ENCODE measurements around the gene ARPC4. TPM values are rescaled to one million over a fixed set of nuclear protein-coding genes. Genes with fewer than 3 reads are reported as not detected.

ARPC4 gene
- total and polyA plus RNA-seq, 8 donors = 45.5 to 180 (median 123) TPM

- H3K27ac ChIP-seq = no peak overlapping the region
- 91 to 100% (median 97%) methylated on average over 3 to 14 of the region's 14 CpGs for WGBS, 5 donors
- DNase-seq = no peak
- H3K27me3 ChIP-seq = no peaks in the 10 kb centered on the region
- intact Hi-C loops (cut with DNase I; ENCODE audit: low total_unique reads) = no loop called here
- peaks cover 52 to 100% (median 98%) of the 10 kb centered on the region in 4 donors for H3K36me3 ChIP-seq
- no peaks in the 10 kb centered on the region for H3K9me3 ChIP-seq
- TF ChIP-seq CTCF (IDR thresholded peaks at IDR 0.05) (no peak), POLR2A (IDR thresholded peaks at IDR 0.05) (no peak), EP300 (IDR thresholded peaks at IDR 0.05) (no peak), POLR2AphosphoS5 (IDR thresholded peaks at IDR 0.05) (no peak)
- H3K4me1 ChIP-seq = peaks cover 0 to 22% (median 4%) of the 10 kb centered on the region in 4 donors
- H3K4me3 ChIP-seq = no peak overlapping the region
These were observed 8.9 kb upstream of the ARPC4 start for GRCh38 chr3:9783954-9784353.

- TF ChIP-seq EP300 (IDR thresholded peaks at IDR 0.05) (no peak), CTCF (IDR thresholded peaks at IDR 0.05) (no peak), POLR2A (IDR thresholded peaks at IDR 0.05) (no peak), POLR2AphosphoS5 (IDR thresholded peaks at IDR 0.05) (no peak)
- H3K4me3 ChIP-seq = no peak overlapping the region
- H3K27ac ChIP-seq = no peak overlapping the region
- H3K36me3 ChIP-seq = peaks cover 62 to 100% (median 99%) of the 10 kb centered on the region in 4 donors
- H3K9me3 ChIP-seq = no peaks in the 10 kb centered on the region
- intact Hi-C loops (cut with DNase I; ENCODE audit: low total_unique reads) = no loop called here
- H3K27me3 ChIP-seq = no peaks in the 10 kb centered on the region
- WGBS, 5 donors = 95 to 98% (median 97%) methylated on average over 4 of the region's 4 CpGs
- DNase-seq = no peak
- peaks cover 0 to 15% (median 0%) of the 10 kb centered on the region in 4 donors for H3K4me1 ChIP-seq
These were observed 7.9 kb upstream of the ARPC4 start for GRCh38 chr3:9784965-9785364.

- no peak overlapping the region for H3K4me3 ChIP-seq
- peaks cover 0 to 14% (median 4%) of the 10 kb centered on the region in 4 donors for H3K4me1 ChIP-seq
- no peak for TF ChIP-seq POLR2AphosphoS5 (IDR thresholded peaks at IDR 0.05)
- no peak for TF ChIP-seq EP300 (IDR thresholded peaks at IDR 0.05)
- TF ChIP-seq CTCF (IDR thresholded peaks at IDR 0.05) = no peak
- TF ChIP-seq POLR2A (IDR thresholded peaks at IDR 0.05) = no peak
- H3K27ac ChIP-seq = no peak overlapping the region
- H3K9me3 ChIP-seq = no peaks in the 10 kb centered on the region
- H3K36me3 ChIP-seq = peaks cover 57 to 100% (median 99%) of the 10 kb centered on the region in 4 donors
- intact Hi-C loops (cut with DNase I; ENCODE audit: low total_unique reads) = no loop called here
- no peak for DNase-seq
- no peaks in the 10 kb centered on the region for H3K27me3 ChIP-seq
- 58 to 76% (median 66%) methylated on average over 7 of the region's 7 CpGs for WGBS, 5 donors
These were observed 7.3 kb upstream of the ARPC4 start for GRCh38 chr3:9785602-9786001.

- no peak for DNase-seq
- intact Hi-C loops (cut with DNase I; ENCODE audit: low total_unique reads) = no loop called here
- Histone ChIP-seq H3K36me3 (peaks cover 50 to 97% (median 95%) of the 10 kb centered on the region in 4 donors), H3K27ac (no peak overlapping the region), H3K27me3 (no peaks in the 10 kb centered on the region), H3K4me1 (peaks cover 3 to 14% (median 10%) of the 10 kb centered on the region in 4 donors), H3K4me3 (no peak overlapping the region), H3K9me3 (no peaks in the 10 kb centered on the region)
- TF ChIP-seq CTCF (IDR thresholded peaks at IDR 0.05) (no peak), POLR2A (IDR thresholded peaks at IDR 0.05) (no peak), EP300 (IDR thresholded peaks at IDR 0.05) (no peak), POLR2AphosphoS5 (IDR thresholded peaks at IDR 0.05) (no peak)
- WGBS, 5 donors = 87 to 95% (median 91%) methylated on average over 5 to 7 of the region's 7 CpGs
These were observed 6.6 kb upstream of the ARPC4 start for GRCh38 chr3:9786209-9786739.
